HEK293 (cell line): Measurements from ENCODE around the gene UGT2A1.
"Not testable (repeated sequence)": the region's sequence is repeated elsewhere in the genome, so short reads cannot be mapped to it uniquely, and the experiment has no call there.

Experiments used
- CTCF ChIA-PET: fragments of 350-600 bp; formaldehyde crosslinking; extraction: SDS; loops from one replicate; lab custom pipeline; 2021; ENCODE audit warnings: antibody characterized with exemption; lab: Yijun Ruan, JAX
- POLR2A ChIA-PET: fragments of 300-600 bp; formaldehyde crosslinking; extraction: SDS; loops from one replicate; lab custom pipeline; 2020; ENCODE audit warnings: antibody characterized with exemption, inconsistent platforms; lab: Yijun Ruan, JAX
- H3K27ac ChIP-seq: fragments of 200-500 bp; sonication (Bioruptor generic); 2 replicates; pipeline ENCODE4 v1.5.1; 2014; ENCODE audit warnings: low read depth, low read length, control low read depth, inconsistent platforms; ENCODE audit errors: extremely low read depth
- H3K36me3 ChIP-seq, 2 experiments: fragments of 200-500 bp in 1 of 2; sonication (Bioruptor generic) in 1 of 2; 1 replicate in 1 of 2; 2 replicates in 1 of 2; pipeline ENCODE4 v1.5.1; 2014 to 2017; ENCODE audit warnings: inconsistent platforms in 2 of 2, low read length in 2 of 2; ENCODE audit not compliant: control insufficient read depth in 2 of 2, insufficient read depth in 1 of 2
- H3K4me1 ChIP-seq: fragments of 200-500 bp; sonication (Bioruptor generic); 2 replicates; pipeline ENCODE4 v1.5.1; 2014; ENCODE audit warnings: mild to moderate bottlenecking, low read length, inconsistent platforms; ENCODE audit not compliant: control insufficient read depth, insufficient read depth
- H3K4me3 ChIP-seq: 2 replicates; pipeline ENCODE4 v1.5.1; 2011; ENCODE audit warnings: low read depth, mild to moderate bottlenecking, control low read depth, low read length, moderate library complexity
- H3K9me3 ChIP-seq: fragments of 200-500 bp; sonication (Bioruptor generic); 2 replicates; pipeline ENCODE4 v1.5.1; 2014; ENCODE audit warnings: low read depth, low read length, inconsistent platforms; ENCODE audit not compliant: control insufficient read depth, insufficient read depth
- KLF9 ChIP-seq: fragments of 450-650 bp; formaldehyde crosslinking; IDR thresholded peaks from 2 replicates; pipeline ENCODE4 v1.5.1; 2016; ENCODE audit warnings: missing biosample characterization, missing genetic modification characterization, low read depth
- OSR2 ChIP-seq: fragments of 450-650 bp; formaldehyde crosslinking; IDR thresholded peaks from 2 replicates; pipeline ENCODE4 v1.5.1; 2016; ENCODE audit warnings: missing biosample characterization, missing genetic modification characterization
- PATZ1 ChIP-seq: fragments of 450-650 bp; formaldehyde crosslinking; IDR thresholded peaks from 2 replicates; pipeline ENCODE4 v1.5.1; 2016; ENCODE audit warnings: missing biosample characterization, missing genetic modification characterization
- ZBTB11 ChIP-seq: fragments of 450-650 bp; formaldehyde crosslinking; conservative IDR thresholded peaks from 2 replicates; pipeline ENCODE4 v1.5.1; 2016; ENCODE audit warnings: low read depth, missing biosample characterization, missing genetic modification characterization
- ZNF148 ChIP-seq: fragments of 450-650 bp; formaldehyde crosslinking; IDR thresholded peaks from 2 replicates; pipeline ENCODE4 v1.5.0; 2017; ENCODE audit warnings: missing biosample characterization, missing genetic modification characterization, borderline replicate concordance
- ZNF416 ChIP-seq: fragments of 450-650 bp; formaldehyde crosslinking; IDR thresholded peaks from 2 replicates; pipeline ENCODE4 v1.5.1; 2016; ENCODE audit warnings: missing biosample characterization, missing genetic modification characterization
- ZSCAN18 ChIP-seq: fragments of 450-650 bp; formaldehyde crosslinking; IDR thresholded peaks from 2 replicates; pipeline ENCODE4 v1.5.1; 2016; ENCODE audit warnings: missing biosample characterization, missing genetic modification characterization

UGT2A1 gene

GRCh38 chr4:69664009-69664408 lies 11.0 kb upstream of the UGT2A1 start:
- H3K9me3 ChIP-seq, CTCF ChIA-PET, H3K36me3 ChIP-seq, POLR2A ChIA-PET, H3K27ac ChIP-seq, H3K4me3 ChIP-seq, H3K4me1 ChIP-seq: not testable (repeated sequence)

GRCh38 chr4:69661130-69661803 lies 8.2 kb upstream of the UGT2A1 start:
- H3K4me1 ChIP-seq, POLR2A ChIA-PET, H3K27ac ChIP-seq: not testable (repeated sequence)

GRCh38 chr4:69658133-69658532 lies 5.1 kb upstream of the UGT2A1 start:
- TF ChIP-seq OSR2 (tag by site-specific recombination), result no peak
- TF ChIP-seq ZNF148 (tag by site-specific recombination), result no peak
- no peak for TF ChIP-seq ZBTB11 (tag by site-specific recombination)
- TF ChIP-seq PATZ1, result no peak
- TF ChIP-seq ZNF416, result no peak
- H3K27ac ChIP-seq, result no peak overlapping the region
- H3K36me3 ChIP-seq, result no peaks in the 10 kb centered on the region
- no peaks in the 10 kb centered on the region for H3K9me3 ChIP-seq
- no peaks in the 10 kb centered on the region for H3K4me1 ChIP-seq
- ChIA-PET CTCF (no interaction called here), POLR2A (no interaction called here)
- H3K4me3 ChIP-seq, result no peak overlapping the region

More at GRCh38 chr4:69661130-69661803, 8.2 kb upstream of the UGT2A1 start:
- CTCF ChIA-PET, H3K9me3 ChIP-seq, H3K4me3 ChIP-seq, H3K36me3 ChIP-seq: not testable (repeated sequence)

GRCh38 chr4:69656653-69657158 lies 3.7 kb upstream of the UGT2A1 start:
- POLR2A ChIA-PET, result no interaction called here
- no peak overlapping the region for H3K4me3 ChIP-seq
- no peaks in the 10 kb centered on the region for H3K4me1 ChIP-seq
- H3K9me3 ChIP-seq, result no peaks in the 10 kb centered on the region
- TF ChIP-seq ZSCAN18 (tag by site-specific recombination), result no peak
- TF ChIP-seq KLF9, result no peak
- CTCF ChIA-PET, result no interaction called here
- no peaks in the 10 kb centered on the region for H3K36me3 ChIP-seq
- H3K27ac ChIP-seq, result no peak overlapping the region
